Right atrium auricular region (tissue), 2 donors: Measurements from ENCODE around the gene TSR1. TPM values are rescaled to one million over a fixed set of nuclear protein-coding genes. Genes with fewer than 3 reads are reported as not detected.

ENCODE experiments used
- DNase-seq: peaks from one replicate; pipeline ENCODE4 v3.0.0-alpha.2; 2019; ENCODE audit warnings: low spot score
- H3K27ac ChIP-seq, 2 donors: fragments of 200-600 bp; sonication (generic); 1 replicate in 1 of 2; 2 replicates in 1 of 2; pipeline ENCODE4 v1.5.1; 2016 to 2019
- H3K27me3 ChIP-seq, 2 donors: fragments of 200-600 bp; sonication (generic); one replicate each; pipeline versions ENCODE4 v1.5.1 to v1.6.0; 2017 to 2019
- H3K36me3 ChIP-seq: fragments of 200-600 bp; sonication (generic); one replicate; pipeline ENCODE4 v1.5.1; 2016
- H3K4me1 ChIP-seq, 2 donors: fragments of 200-600 bp; sonication (generic); one replicate each; pipeline versions ENCODE4 v1.5.1 to v1.6.0; 2017 to 2019
- H3K4me3 ChIP-seq, 2 donors: fragments of 200-600 bp; sonication (generic); 1 replicate in 1 of 2; 2 replicates in 1 of 2; pipeline ENCODE4 v1.5.1; 2017 to 2019; ENCODE audit warnings: mild to moderate bottlenecking in 1 of 2, moderate library complexity in 1 of 2
- H3K9me3 ChIP-seq, 2 donors: fragments of 200-600 bp; sonication (generic); one replicate each; pipeline ENCODE4 v1.5.1; 2019
- CTCF ChIP-seq, 2 donors: fragments of 200-600 bp; sonication (generic); IDR thresholded peaks; one replicate each; pipeline ENCODE4 v1.5.1; 2019; ENCODE audit warnings: antibody characterized with exemption in 2 of 2
- total RNA-seq, 2 donors: library from RNA; depleted of rRNA; stranded (reverse); fragments of >200 nt; gene quantifications; one replicate each; pipeline ENCODE4 v1.1.0, GENCODE V29; 2016

The TSR1 gene
- total RNA-seq, 2 donors from 2014 or later, result 22.5 to 25.9 TPM

- Histone ChIP-seq H3K9me3 (no peaks in the 10 kb centered on the region), H3K27me3 (no peaks in the 10 kb centered on the region), H3K36me3 (peaks cover 33% of the 10 kb centered on the region), H3K27ac (no peak overlapping the region), H3K4me3 (no peak overlapping the region), H3K4me1 (peaks cover 0 to 27% of the 10 kb centered on the region in 2 donors)
- TF ChIP-seq CTCF (IDR thresholded peaks at IDR 0.05), result no peak
- no peak for DNase-seq
Observed at GRCh38 chr17:2299756-2300155, 36.5 kb downstream of the TSR1 start.

- H3K27ac ChIP-seq, result no peak overlapping the region
- DNase-seq, result no peak
- no peak for TF ChIP-seq CTCF (IDR thresholded peaks at IDR 0.05)
- no peak overlapping the region for H3K4me3 ChIP-seq
- peaks cover 38% of the 10 kb centered on the region for H3K36me3 ChIP-seq
- H3K4me1 ChIP-seq, result peaks cover 0 to 21% of the 10 kb centered on the region in 2 donors
- no peaks in the 10 kb centered on the region for H3K9me3 ChIP-seq
- no peaks in the 10 kb centered on the region for H3K27me3 ChIP-seq
Observed at GRCh38 chr17:2299136-2299535, 37.1 kb downstream of the TSR1 start.

- Histone ChIP-seq H3K4me1 (peaks cover 0 to 14% of the 10 kb centered on the region in 2 donors), H3K4me3 (no peak overlapping the region), H3K36me3 (peaks cover 52% of the 10 kb centered on the region), H3K27ac (no peak overlapping the region), H3K27me3 (no peaks in the 10 kb centered on the region), H3K9me3 (no peaks in the 10 kb centered on the region)
- DNase-seq, result no peak
- TF ChIP-seq CTCF (IDR thresholded peaks at IDR 0.05), result no peak
Observed at GRCh38 chr17:2297023-2297422, 39.2 kb downstream of the TSR1 start.

GRCh38 chr17:2295575-2295974 lies 40.7 kb downstream of the TSR1 start:
- peaks cover 0 to 4% of the 10 kb centered on the region in 2 donors for H3K4me1 ChIP-seq
- H3K27ac ChIP-seq, result no peak overlapping the region
- DNase-seq, result no peak
- no peaks in the 10 kb centered on the region for H3K9me3 ChIP-seq
- peaks cover 63% of the 10 kb centered on the region for H3K36me3 ChIP-seq
- H3K4me3 ChIP-seq, result no peak overlapping the region
- no peaks in the 10 kb centered on the region for H3K27me3 ChIP-seq
- no peak for TF ChIP-seq CTCF (IDR thresholded peaks at IDR 0.05)

- H3K36me3 ChIP-seq, result peaks cover 72% of the 10 kb centered on the region
- no peak overlapping the region for H3K27ac ChIP-seq
- H3K9me3 ChIP-seq, result no peaks in the 10 kb centered on the region
- H3K4me3 ChIP-seq, result no peak overlapping the region
- no peak for TF ChIP-seq CTCF (IDR thresholded peaks at IDR 0.05)
- no peaks in the 10 kb centered on the region for H3K27me3 ChIP-seq
- peaks cover 0 to 4% of the 10 kb centered on the region in 2 donors for H3K4me1 ChIP-seq
- DNase-seq, result no peak
Observed at GRCh38 chr17:2292100-2292499, 44.2 kb downstream of the TSR1 start.

GRCh38 chr17:2289878-2290478 lies 46.3 kb downstream of the TSR1 start:
- TF ChIP-seq CTCF (IDR thresholded peaks at IDR 0.05), result no peak
- no peak for DNase-seq
- H3K4me1 ChIP-seq, result no peaks in the 10 kb centered on the region
- no peaks in the 10 kb centered on the region for H3K9me3 ChIP-seq
- H3K36me3 ChIP-seq, result peaks cover 70% of the 10 kb centered on the region
- H3K4me3 ChIP-seq, result no peak overlapping the region
- H3K27me3 ChIP-seq, result no peaks in the 10 kb centered on the region
- H3K27ac ChIP-seq, result no peak overlapping the region
